ENCODE data around the gene NDUFA1.
"Not testable (repeated sequence)": the region's sequence is repeated elsewhere in the genome, so short reads cannot be mapped to it uniquely, and the experiment has no call there.

Gene NDUFA1

GRCh38 chrX:119871599-119872395 lies at the start of gene NDUFA1, which contains the start of gene RNF113A:
NDUFA1 (plus strand) TSS chrX:119871832; CDS start chrX:119871912, 80 bp downstream.
RNF113A (minus strand) TSS chrX:119871733; CDS start chrX:119871613, 120 bp downstream.
- peak; percentile 91 for DNase-seq

- DNase-seq: not testable (repeated sequence)
These were observed 47.4 kb upstream of the NDUFA1 start for GRCh38 chrX:119824221-119824620.

GRCh38 chrX:119826399-119826959 lies 45.2 kb upstream of the NDUFA1 start:
- peak; percentile 67 for DNase-seq

- DNase-seq: no peak
These were observed 43.2 kb upstream of the NDUFA1 start for GRCh38 chrX:119828446-119828845.

- DNase-seq: no peak
These were observed 37.7 kb upstream of the NDUFA1 start for GRCh38 chrX:119833905-119834304.

- DNase-seq: peak; percentile 97
These were observed 19.0 kb upstream of the NDUFA1 start, which contains the start of gene UPF3B for GRCh38 chrX:119852382-119853353. UPF3B (minus strand) TSS chrX:119852963; CDS start chrX:119852928, 35 bp downstream.

GRCh38 chrX:119853444-119853843 lies 18.2 kb upstream of the NDUFA1 start:
- no peak for DNase-seq

- DNase-seq: peak; percentile 39
These were observed 953 bp upstream of the NDUFA1 start for GRCh38 chrX:119870626-119871131.

GRCh38 chrX:119871245-119871598 lies 410 bp upstream of the NDUFA1 start:
- DNase-seq: no peak

GRCh38 chrX:119878740-119879139 lies 7.1 kb downstream of the NDUFA1 start:
- no peak for DNase-seq

GRCh38 chrX:119880076-119880475 lies 8.4 kb downstream of the NDUFA1 start:
- peak; percentile 16 for DNase-seq

GRCh38 chrX:119880552-119881437 lies 9.2 kb downstream of the NDUFA1 start:
- DNase-seq: peak; percentile 60

GRCh38 chrX:119885554-119886428 lies 14.2 kb downstream of the NDUFA1 start:
- peak; percentile 51 for DNase-seq

GRCh38 chrX:119887721-119888425 lies 16.2 kb downstream of the NDUFA1 start:
- DNase-seq: peak; percentile 69

- DNase-seq: not testable (repeated sequence)
These were observed 19.0 kb downstream of the NDUFA1 start for GRCh38 chrX:119890626-119891025.

GRCh38 chrX:119891961-119892692 lies 20.5 kb downstream of the NDUFA1 start:
- not testable (repeated sequence) for DNase-seq

GRCh38 chrX:119895843-119896326 lies 24.3 kb downstream of the NDUFA1 start, which contains the start of gene AKAP14:
AKAP14 (plus strand) TSS chrX:119895893; CDS start chrX:119903224, 7,331 bp downstream.
- DNase-seq: no peak

GRCh38 chrX:119899125-119899524 lies 27.5 kb downstream of the NDUFA1 start:
- no peak for DNase-seq

GRCh38 chrX:119900976-119901375 lies 29.3 kb downstream of the NDUFA1 start:
- DNase-seq: no peak

Data from activated CD4-positive, alpha-beta T cell treated with anti-CD3 and anti-CD28 coated beads, Interleukin-2, amount 50 U/mL, for 16 hours (primary cell).